ENCODE measurements around the gene HOXB6. TPM values are rescaled to one million over a fixed set of nuclear protein-coding genes. Genes with fewer than 3 reads are reported as not detected.

HOXB6 gene
- total RNA-seq, 1 donor from 2014 or later = 0.52 TPM

DNA sequence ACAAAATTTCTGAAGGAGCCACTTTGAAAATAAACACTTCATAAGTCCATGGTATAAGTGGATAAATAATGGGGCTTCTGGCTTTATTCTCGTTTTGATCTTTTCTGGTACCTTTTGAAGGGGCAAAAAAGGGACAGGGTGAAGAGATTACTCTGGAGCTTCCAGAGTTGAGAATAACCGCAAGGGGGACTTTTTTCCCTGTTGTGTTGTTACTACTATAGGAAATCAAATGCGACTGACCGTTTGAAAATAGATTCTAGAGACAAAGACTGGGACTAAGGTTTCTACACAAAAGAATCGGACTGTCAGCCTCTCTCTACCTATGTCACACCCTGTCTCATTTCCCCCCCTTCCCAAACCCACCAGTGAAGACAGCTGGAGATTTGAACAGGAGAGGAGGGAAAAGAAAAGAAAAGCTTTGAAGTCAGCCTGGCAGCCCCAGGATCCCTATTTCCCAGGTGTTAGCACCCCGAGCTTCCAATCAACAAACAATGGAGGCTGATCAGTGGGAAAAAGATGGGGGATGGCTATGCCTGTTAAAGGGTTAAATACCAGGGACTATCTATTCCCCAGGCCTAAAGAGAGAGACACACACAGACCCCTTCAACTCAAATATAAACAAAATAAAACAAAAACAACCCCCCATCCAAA lies 35.0 kb downstream of the HOXB6 start:
- H3K27ac Mint-ChIP-seq = no peak overlapping the region
- no peak for DNase-seq (ENCODE audit: low spot score)
- H3K9me3 Mint-ChIP-seq = no peaks in the 10 kb centered on the region
- H3K27me3 Mint-ChIP-seq (ENCODE audit: low read depth) = peaks cover 25% of the 10 kb centered on the region
- no peak overlapping the region for H3K4me3 Mint-ChIP-seq (ENCODE audit: low read depth)
- peaks cover 9% of the 10 kb centered on the region for H3K4me1 Mint-ChIP-seq (ENCODE audit: low read depth)
- intact Hi-C loops (cut with micrococcal nuclease) = no loop called here
- H3K36me3 Mint-ChIP-seq (ENCODE audit: low read depth) = peaks cover 10% of the 10 kb centered on the region

DNA sequence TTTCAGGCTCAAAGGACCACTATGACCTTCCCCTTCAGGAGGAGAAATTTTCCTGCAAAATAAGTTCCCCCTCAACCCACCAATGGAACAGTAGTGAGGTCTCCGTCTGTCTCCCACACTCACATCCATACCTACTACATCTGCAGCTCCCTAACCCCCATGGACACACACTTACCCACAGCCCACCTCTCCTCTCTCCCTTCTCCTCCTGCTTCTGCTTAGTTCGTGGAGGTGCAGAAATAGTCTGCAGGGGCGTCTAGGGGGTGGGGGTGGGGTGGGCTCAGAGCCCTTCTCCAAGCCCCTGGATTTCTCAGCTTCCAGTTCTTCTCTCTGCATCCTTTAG lies 35.6 kb downstream of the HOXB6 start:
- no peaks in the 10 kb centered on the region for H3K9me3 Mint-ChIP-seq
- H3K4me3 Mint-ChIP-seq (ENCODE audit: low read depth) = no peak overlapping the region
- intact Hi-C loops (cut with micrococcal nuclease) = no loop called here
- peaks cover 28% of the 10 kb centered on the region for H3K27me3 Mint-ChIP-seq (ENCODE audit: low read depth)
- no peak for DNase-seq (ENCODE audit: low spot score)
- no peak overlapping the region for H3K27ac Mint-ChIP-seq
- peaks cover 9% of the 10 kb centered on the region for H3K4me1 Mint-ChIP-seq (ENCODE audit: low read depth)
- H3K36me3 Mint-ChIP-seq (ENCODE audit: low read depth) = peaks cover 10% of the 10 kb centered on the region

DNA sequence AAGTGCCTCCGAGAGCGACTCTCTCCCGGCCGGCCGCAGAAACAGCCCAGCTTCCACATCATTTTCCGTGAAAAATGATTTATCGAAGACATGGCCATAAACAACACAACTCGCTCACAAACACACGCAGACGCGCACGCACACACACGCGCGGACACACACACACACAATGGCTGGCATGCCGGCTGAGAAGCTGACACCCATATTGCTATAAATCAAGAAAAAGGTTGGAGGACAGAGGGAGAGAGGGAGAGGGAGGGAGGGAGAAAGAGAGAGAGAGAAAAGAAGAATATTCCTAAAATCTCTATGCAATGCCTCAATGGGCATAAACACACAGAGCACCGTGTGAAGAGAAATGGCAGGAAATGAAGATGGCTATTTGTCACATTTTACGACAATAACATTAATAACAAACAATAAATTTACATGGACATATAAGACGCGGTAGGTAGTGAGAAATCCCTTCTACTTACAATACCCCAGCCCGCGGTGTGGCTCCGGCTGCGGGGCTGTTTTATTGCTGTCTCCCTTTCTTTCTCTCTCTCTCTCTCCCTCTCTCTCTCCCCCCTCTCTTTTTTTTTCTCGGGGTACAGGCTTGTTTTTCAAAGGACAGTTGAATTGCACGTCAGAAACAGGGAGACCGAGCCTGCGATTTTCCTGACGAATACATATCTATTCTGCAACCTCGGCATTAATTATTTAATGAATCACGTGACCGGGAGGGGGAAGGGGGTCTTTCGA lies 36.1 kb downstream of the HOXB6 start:
- Mint-ChIP-seq H3K4me1 (ENCODE audit: low read depth) (peaks cover 9% of the 10 kb centered on the region), H3K36me3 (ENCODE audit: low read depth) (peaks cover 10% of the 10 kb centered on the region), H3K27me3 (ENCODE audit: low read depth) (peaks cover 30% of the 10 kb centered on the region), H3K4me3 (ENCODE audit: low read depth) (no peak overlapping the region), H3K9me3 (no peaks in the 10 kb centered on the region), H3K27ac (no peak overlapping the region)
- intact Hi-C loops (cut with micrococcal nuclease) = no loop called here
- no peak for DNase-seq (ENCODE audit: low spot score)

DNA sequence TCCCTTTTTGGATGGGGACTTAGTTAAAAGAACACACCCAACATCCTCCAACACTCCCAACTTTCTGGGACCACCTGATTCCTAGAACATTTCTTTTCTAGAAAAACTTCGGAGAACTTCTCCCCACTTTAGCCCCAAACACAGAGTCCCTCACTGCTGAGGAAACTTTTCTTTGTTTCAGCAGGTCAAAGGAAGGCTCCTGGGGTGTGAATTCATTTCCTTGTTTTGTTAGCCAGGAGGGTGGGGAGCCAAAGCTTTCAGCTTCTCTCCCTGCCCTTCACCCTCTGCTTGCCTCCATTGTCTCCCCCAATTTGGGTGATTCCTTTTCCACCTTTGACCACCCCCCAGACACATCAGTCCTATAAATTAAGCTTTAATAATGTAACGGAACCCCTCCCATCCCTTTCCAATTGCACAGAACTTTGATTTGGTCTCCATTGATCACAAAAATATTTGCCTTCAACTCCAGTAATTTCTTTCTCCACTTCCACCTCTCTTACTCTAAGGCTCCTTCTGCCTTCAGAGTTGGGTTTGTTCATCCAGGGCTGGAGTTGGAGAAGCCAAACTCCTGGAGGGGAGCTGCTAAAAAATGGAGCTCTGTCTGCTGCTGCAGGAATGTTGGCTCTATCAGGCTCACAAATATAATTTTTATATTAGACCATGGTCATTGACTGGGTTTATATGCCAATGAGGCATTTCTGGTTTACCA lies 37.0 kb downstream of the HOXB6 start:
- Mint-ChIP-seq H3K27ac (no peak overlapping the region), H3K4me1 (ENCODE audit: low read depth) (peaks cover 5% of the 10 kb centered on the region), H3K36me3 (ENCODE audit: low read depth) (peaks cover 10% of the 10 kb centered on the region), H3K4me3 (ENCODE audit: low read depth) (no peak overlapping the region), H3K27me3 (ENCODE audit: low read depth) (peaks cover 28% of the 10 kb centered on the region), H3K9me3 (no peaks in the 10 kb centered on the region)
- intact Hi-C loops (cut with micrococcal nuclease) = no loop called here
- DNase-seq (ENCODE audit: low spot score) = no peak

DNA sequence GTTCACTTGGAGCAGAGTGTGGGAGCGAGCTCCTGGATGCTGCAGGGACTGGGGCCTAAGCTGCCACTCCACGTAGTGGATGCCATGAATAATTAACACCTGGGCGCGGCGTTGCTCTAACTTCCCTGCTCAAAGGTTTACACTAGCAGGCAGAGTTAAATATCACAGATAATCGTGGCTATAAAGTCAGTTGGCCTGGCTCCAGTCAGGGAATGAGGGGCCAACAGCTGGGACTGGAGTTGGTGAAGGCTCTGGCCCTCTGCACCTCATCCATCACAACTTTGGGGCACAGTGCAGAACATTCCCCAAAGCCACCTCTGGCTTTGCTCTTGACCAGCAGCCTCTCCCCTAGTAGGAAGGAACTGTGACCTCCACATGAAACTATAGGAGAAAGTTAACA lies 37.6 kb downstream of the HOXB6 start:
- H3K4me1 Mint-ChIP-seq (ENCODE audit: low read depth) = peaks cover 5% of the 10 kb centered on the region
- H3K27ac Mint-ChIP-seq = no peak overlapping the region
- DNase-seq (ENCODE audit: low spot score) = no peak
- H3K27me3 Mint-ChIP-seq (ENCODE audit: low read depth) = peaks cover 31% of the 10 kb centered on the region
- H3K9me3 Mint-ChIP-seq = no peaks in the 10 kb centered on the region
- peaks cover 10% of the 10 kb centered on the region for H3K36me3 Mint-ChIP-seq (ENCODE audit: low read depth)
- H3K4me3 Mint-ChIP-seq (ENCODE audit: low read depth) = no peak overlapping the region
- intact Hi-C loops (cut with micrococcal nuclease) = no loop called here

DNA sequence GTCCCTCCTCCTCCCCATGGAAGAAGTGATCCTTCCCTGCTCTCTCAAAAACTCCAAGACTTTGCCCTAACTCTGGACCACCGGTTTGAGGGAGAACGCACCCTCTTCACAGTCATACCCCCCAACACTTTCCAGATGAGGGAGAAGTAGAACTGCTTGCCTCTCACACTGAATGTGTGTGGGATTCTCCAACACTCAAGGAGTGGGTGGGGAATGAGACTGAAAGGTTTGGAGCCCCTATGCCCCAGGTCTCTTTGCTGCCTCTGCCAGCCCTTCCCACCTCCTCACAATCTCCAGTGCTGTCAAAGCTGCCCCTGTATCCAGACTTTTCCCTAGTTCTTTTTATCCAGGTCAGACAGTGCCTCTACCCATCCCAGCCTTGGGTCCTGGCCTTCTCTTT lies 38.1 kb downstream of the HOXB6 start:
- H3K4me1 Mint-ChIP-seq (ENCODE audit: low read depth) = peaks cover 6% of the 10 kb centered on the region
- peaks cover 8% of the 10 kb centered on the region for H3K36me3 Mint-ChIP-seq (ENCODE audit: low read depth)

DNA sequence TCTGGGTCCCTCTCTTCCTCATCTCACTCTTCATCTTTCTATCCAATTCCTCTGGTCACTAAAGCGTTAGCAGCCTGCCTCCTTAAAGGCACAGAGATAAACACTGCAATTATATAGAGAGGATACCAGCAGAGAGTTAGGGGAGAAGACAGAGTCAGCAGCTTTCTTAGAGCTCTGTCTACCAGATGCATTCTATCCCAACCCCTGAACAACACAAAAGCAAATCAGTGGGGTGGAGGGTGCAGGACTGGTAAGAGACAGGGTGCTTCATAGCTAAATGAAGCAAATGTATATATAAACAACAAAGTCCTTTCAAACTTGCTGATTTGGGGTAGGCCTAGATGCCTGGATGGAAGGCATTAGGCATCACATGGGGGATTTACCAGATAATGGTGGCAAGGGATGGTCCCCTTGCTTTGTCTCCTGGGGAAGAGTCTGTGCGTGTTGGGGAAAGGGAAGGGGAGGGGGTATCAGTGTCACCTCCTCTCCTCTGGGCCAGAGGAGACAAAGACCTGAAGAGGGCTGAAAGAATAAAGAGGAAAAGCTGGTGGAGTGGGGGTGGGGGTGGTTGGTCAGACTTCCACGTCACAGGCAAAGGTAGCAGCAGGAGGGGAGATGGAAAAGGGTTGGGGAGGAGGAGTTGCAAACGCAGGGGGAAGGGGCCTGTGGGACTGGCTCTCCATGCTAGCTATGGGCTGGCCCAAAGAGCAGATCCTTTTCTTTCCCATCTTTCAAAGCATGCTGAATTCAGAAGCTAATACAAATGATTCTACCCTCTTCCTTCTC lies 38.7 kb downstream of the HOXB6 start:
- Mint-ChIP-seq H3K9me3 (no peaks in the 10 kb centered on the region), H3K27me3 (ENCODE audit: low read depth) (peaks cover 27% of the 10 kb centered on the region), H3K4me1 (ENCODE audit: low read depth) (peaks cover 9% of the 10 kb centered on the region), H3K36me3 (ENCODE audit: low read depth) (peaks cover 7% of the 10 kb centered on the region), H3K27ac (no peak overlapping the region), H3K4me3 (ENCODE audit: low read depth) (no peak overlapping the region)
- intact Hi-C loops (cut with micrococcal nuclease) = no loop called here
- DNase-seq (ENCODE audit: low spot score) = no peak

More for the DNA sequence above, 38.1 kb downstream of the HOXB6 start:
- peaks cover 29% of the 10 kb centered on the region for H3K27me3 Mint-ChIP-seq (ENCODE audit: low read depth)
- H3K9me3 Mint-ChIP-seq = no peaks in the 10 kb centered on the region
- DNase-seq (ENCODE audit: low spot score) = no peak
- no peak overlapping the region for H3K4me3 Mint-ChIP-seq (ENCODE audit: low read depth)
- intact Hi-C loops (cut with micrococcal nuclease) = no loop called here
- no peak overlapping the region for H3K27ac Mint-ChIP-seq

DNA sequence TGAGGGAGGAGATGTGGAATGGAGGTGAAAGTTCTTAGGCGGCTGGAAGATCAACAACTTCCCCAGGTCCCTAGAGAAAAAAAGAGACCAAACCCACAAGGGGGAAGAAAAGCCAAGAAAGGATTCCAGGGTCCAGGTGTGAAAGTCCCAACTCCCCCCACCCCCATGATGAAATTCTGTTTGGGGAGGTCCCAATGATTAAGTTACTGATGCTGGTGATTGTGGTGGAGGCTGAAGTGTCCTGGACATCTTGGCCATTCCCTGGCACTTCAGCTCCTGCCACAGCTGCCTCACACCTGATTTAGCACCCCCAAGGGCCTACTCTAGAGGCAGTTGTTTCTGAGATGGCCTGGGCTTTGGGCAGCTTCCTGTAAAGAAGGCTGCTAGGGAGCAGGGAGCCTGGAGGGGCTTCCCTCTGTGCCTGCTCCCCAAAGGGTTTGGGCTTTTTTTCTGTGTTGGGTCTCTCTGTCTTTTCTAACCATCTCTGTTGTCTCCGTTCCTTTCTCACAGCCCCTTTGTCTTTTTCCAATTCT lies 39.7 kb downstream of the HOXB6 start:
- Mint-ChIP-seq H3K36me3 (ENCODE audit: low read depth) (peaks cover 7% of the 10 kb centered on the region), H3K9me3 (no peaks in the 10 kb centered on the region), H3K27ac (no peak overlapping the region), H3K27me3 (ENCODE audit: low read depth) (peaks cover 30% of the 10 kb centered on the region), H3K4me1 (ENCODE audit: low read depth) (peaks cover 10% of the 10 kb centered on the region), H3K4me3 (ENCODE audit: low read depth) (no peak overlapping the region)
- no peak for DNase-seq (ENCODE audit: low spot score)
- intact Hi-C loops (cut with micrococcal nuclease) = no loop called here

DNA sequence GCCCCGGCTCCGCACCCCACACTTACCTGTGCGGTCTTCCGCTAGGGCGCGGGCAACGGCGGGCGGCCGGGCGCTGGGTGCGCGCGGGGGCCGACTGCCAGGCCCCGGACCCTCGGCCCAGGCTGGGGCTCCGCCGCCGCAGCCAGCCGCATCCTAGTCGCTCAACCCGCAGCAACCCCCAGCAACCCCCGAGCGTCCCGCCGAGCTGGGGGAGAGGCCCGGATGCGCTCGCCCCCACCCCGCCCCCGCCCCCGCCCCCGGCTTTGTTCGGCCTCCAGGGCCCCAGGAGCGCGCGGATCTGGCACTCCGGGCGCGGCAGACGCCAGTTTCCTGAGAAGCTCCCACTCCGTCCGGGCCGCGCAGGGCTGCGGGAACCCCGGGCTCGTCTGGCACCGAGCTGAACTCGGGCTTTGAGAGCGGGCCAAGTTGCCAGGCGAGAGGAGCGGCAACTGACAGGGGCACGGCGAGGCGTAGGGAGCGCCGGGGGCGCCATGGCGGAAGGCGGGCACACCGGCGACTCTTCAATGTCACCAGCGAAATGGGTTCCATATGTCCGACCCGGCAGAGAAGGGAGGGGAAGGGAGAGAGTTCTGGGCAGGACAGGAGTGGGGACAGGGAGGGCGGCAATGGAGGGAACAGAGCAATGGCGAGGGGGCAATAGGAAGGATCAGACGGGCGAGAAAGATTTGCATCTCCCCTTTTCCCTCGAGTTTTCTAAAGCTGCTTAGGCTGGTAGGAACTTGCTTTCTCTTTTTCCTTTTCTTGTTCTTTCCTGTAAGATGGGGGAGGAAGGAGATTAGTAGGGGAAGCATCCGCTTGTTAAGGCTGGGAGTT lies 40.4 kb downstream of the HOXB6 start:
- H3K4me3 Mint-ChIP-seq (ENCODE audit: low read depth) = no peak overlapping the region
- no peak for DNase-seq (ENCODE audit: low spot score)
- intact Hi-C loops (cut with micrococcal nuclease) = no loop called here
- peaks cover 7% of the 10 kb centered on the region for H3K36me3 Mint-ChIP-seq (ENCODE audit: low read depth)
- peaks cover 10% of the 10 kb centered on the region for H3K4me1 Mint-ChIP-seq (ENCODE audit: low read depth)
- no peak overlapping the region for H3K27ac Mint-ChIP-seq
- H3K9me3 Mint-ChIP-seq = no peaks in the 10 kb centered on the region
- H3K27me3 Mint-ChIP-seq (ENCODE audit: low read depth) = peaks cover 23% of the 10 kb centered on the region

DNA sequence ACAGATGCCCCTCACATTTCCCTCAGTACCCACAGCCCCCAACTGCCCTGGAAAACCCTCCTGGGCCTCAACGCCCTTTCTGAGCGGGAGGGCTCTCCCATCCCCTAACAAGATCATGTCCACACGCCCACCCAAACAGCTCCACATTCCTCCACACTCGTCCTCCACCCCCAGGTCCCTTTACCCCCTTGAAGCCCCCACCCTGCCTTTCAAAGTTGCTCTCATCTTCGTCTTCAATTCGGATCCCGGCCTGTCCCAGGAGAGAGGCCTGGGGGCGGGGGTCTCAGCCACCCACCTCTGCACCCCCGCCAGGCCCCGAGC lies 41.0 kb downstream of the HOXB6 start:
- intact Hi-C loops (cut with micrococcal nuclease) = no loop called here
- peaks cover 20% of the 10 kb centered on the region for H3K27me3 Mint-ChIP-seq (ENCODE audit: low read depth)
- no peaks in the 10 kb centered on the region for H3K9me3 Mint-ChIP-seq
- no peak for DNase-seq (ENCODE audit: low spot score)
- H3K4me3 Mint-ChIP-seq (ENCODE audit: low read depth) = no peak overlapping the region
- peaks cover 3% of the 10 kb centered on the region for H3K36me3 Mint-ChIP-seq (ENCODE audit: low read depth)
- H3K27ac Mint-ChIP-seq = no peak overlapping the region
- H3K4me1 Mint-ChIP-seq (ENCODE audit: low read depth) = peaks cover 10% of the 10 kb centered on the region

DNA sequence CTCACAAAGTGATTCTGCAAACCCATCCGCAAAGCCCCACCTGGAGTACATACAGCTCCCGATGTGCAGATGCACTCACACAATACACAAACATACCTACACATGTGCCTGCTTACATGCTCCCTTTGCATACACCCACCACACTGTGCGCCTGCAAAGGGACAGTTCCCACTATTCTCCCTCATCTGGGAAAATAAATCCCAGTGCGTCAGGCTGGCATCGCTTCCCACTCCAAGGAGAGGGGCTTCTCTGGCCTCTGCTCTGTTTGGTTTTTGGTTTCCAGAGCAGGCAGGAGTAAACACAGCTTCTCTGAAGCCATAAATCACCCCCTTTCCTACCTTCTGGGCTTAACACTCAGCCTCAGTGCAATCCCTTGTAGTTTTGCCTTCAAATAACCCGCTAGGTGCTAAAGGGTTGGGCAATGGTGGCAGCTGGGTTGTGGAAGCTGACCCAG lies 41.4 kb downstream of the HOXB6 start:
- peaks cover 17% of the 10 kb centered on the region for H3K27me3 Mint-ChIP-seq (ENCODE audit: low read depth)
- H3K27ac Mint-ChIP-seq = no peak overlapping the region
- H3K9me3 Mint-ChIP-seq = no peaks in the 10 kb centered on the region
- DNase-seq (ENCODE audit: low spot score) = no peak
- H3K4me3 Mint-ChIP-seq (ENCODE audit: low read depth) = no peak overlapping the region
- intact Hi-C loops (cut with micrococcal nuclease) = no loop called here
- H3K36me3 Mint-ChIP-seq (ENCODE audit: low read depth) = peaks cover 1% of the 10 kb centered on the region
- peaks cover 7% of the 10 kb centered on the region for H3K4me1 Mint-ChIP-seq (ENCODE audit: low read depth)

DNA sequence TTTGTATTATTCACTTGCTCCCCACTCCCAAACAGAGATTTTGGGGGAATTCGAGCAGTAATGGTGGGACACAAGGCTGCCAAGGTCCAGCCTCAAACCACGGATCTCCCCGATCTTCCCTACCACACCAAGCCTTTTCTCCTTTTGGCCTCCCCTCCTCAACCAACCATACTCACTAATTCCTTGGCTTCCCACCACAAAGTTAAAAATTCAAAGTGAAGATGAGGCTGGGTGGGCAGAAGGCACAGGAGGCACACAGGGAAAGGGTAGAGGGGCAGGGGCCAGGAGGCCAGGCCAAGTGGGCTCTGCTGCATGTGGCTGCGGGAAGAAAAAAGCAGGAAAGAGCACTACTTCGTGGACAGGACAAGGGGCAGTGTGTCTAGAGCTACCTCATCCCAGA lies 41.9 kb downstream of the HOXB6 start:
- intact Hi-C loops (cut with micrococcal nuclease) = no loop called here
- Mint-ChIP-seq H3K27ac (no peak overlapping the region), H3K36me3 (ENCODE audit: low read depth) (no peaks in the 10 kb centered on the region), H3K27me3 (ENCODE audit: low read depth) (peaks cover 14% of the 10 kb centered on the region), H3K4me3 (ENCODE audit: low read depth) (no peak overlapping the region), H3K4me1 (ENCODE audit: low read depth) (peaks cover 6% of the 10 kb centered on the region), H3K9me3 (no peaks in the 10 kb centered on the region)
- no peak for DNase-seq (ENCODE audit: low spot score)
